AG10803 (cell line): Measurements from ENCODE around the gene JOSD2.
"Not testable (repeated sequence)": the region's sequence is repeated elsewhere in the genome, so short reads cannot be mapped to it uniquely, and the experiment has no call there.

Source experiments
- DNase-seq: peaks from one replicate; pipeline ENCODE4 v3.0.0; 2010; ENCODE audit warnings: low read depth
- H3K4me3 ChIP-seq: 2 replicates; pipeline ENCODE4 v1.5.1; 2011; ENCODE audit warnings: mild to moderate bottlenecking, low read length, control low read depth
- CTCF ChIP-seq: conservative IDR thresholded peaks from 2 replicates; pipeline ENCODE4 v1.5.1; 2011; ENCODE audit warnings: mild to moderate bottlenecking, low read length, control low read depth, inconsistent platforms

Gene JOSD2

GRCh38 chr19:50532952-50533351 is 22.0 kb upstream of the JOSD2 start:
- TF ChIP-seq CTCF, result no peak
- no peak for DNase-seq
- no peak overlapping the region for H3K4me3 ChIP-seq

GRCh38 chr19:50531171-50531612 is 20.2 kb upstream of the JOSD2 start:
- DNase-seq, result no peak
- H3K4me3 ChIP-seq, result no peak overlapping the region
- TF ChIP-seq CTCF, result no peak

GRCh38 chr19:50528052-50528451 is 17.1 kb upstream of the JOSD2 start:
- not testable (repeated sequence) for DNase-seq, H3K4me3 ChIP-seq

GRCh38 chr19:50522881-50523280 is 11.9 kb upstream of the JOSD2 start:
- H3K4me3 ChIP-seq, result no peak overlapping the region
- no peak for DNase-seq
- TF ChIP-seq CTCF, result no peak

- TF ChIP-seq CTCF, result no peak
- no peak overlapping the region for H3K4me3 ChIP-seq
- no peak for DNase-seq
Measured at GRCh38 chr19:50520822-50521465, 10.0 kb upstream of the JOSD2 start.

GRCh38 chr19:50519006-50519575 is 8.1 kb upstream of the JOSD2 start:
- no peak overlapping the region for H3K4me3 ChIP-seq
- no peak for DNase-seq
- TF ChIP-seq CTCF, result no peak

GRCh38 chr19:50518091-50519005 is 7.4 kb upstream of the JOSD2 start:
- H3K4me3 ChIP-seq, result no peak overlapping the region
- no peak for DNase-seq
- no peak for TF ChIP-seq CTCF
